LNCAP (cell line): ENCODE data around the gene TFAM.

Source experiments
- TF ChIP-seq, protein P1 (sequence below): fragments of 450-650 bp; IDR thresholded peaks from 2 replicates; pipeline ENCODE4 v1.5.1; 2017; ENCODE audit warnings: mild to moderate bottlenecking

Gene TFAM

DNA sequence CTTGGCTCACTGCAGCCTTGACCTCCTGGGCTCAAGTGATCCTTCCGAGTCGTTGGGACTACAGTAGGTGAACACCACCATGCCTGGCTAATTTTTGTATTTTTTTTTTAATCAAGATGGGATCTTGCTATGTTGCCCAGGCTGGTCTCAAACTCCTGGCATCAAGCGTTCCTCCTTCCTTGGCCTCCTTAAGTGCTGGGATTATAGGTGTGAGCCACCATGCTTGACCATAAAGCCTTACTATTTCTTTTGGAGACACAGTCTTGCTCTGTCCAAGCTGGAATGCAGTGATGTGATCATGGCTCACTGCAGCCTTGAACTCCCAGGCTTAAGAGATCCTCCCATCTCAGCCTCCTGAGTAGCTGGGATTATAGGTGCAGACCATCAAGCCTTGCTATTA lies 12.6 kb downstream of the TFAM start:
- TF ChIP-seq, protein P1, sequence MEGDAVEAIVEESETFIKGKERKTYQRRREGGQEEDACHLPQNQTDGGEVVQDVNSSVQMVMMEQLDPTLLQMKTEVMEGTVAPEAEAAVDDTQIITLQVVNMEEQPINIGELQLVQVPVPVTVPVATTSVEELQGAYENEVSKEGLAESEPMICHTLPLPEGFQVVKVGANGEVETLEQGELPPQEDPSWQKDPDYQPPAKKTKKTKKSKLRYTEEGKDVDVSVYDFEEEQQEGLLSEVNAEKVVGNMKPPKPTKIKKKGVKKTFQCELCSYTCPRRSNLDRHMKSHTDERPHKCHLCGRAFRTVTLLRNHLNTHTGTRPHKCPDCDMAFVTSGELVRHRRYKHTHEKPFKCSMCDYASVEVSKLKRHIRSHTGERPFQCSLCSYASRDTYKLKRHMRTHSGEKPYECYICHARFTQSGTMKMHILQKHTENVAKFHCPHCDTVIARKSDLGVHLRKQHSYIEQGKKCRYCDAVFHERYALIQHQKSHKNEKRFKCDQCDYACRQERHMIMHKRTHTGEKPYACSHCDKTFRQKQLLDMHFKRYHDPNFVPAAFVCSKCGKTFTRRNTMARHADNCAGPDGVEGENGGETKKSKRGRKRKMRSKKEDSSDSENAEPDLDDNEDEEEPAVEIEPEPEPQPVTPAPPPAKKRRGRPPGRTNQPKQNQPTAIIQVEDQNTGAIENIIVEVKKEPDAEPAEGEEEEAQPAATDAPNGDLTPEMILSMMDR: no peak

DNA sequence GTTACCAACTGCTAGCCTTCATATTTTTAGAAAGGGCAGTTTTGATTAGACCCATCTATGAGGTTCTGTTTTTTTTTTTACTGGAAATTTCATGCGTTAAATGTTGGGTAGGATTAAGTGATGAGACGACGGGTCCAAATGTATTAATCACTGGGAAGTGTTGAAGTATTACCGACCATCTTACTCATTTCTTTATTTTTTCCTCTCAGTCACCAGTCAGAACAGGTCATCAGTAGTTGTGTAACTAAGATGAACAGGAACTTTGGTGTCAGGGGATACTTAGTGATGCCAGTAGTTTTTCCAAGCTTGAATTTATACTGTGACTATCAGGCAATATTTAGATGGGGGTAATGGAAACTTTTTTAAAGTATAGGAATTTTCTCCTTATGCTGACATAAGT lies 14.2 kb downstream of the TFAM start:
- TF ChIP-seq, protein P1: no peak

DNA sequence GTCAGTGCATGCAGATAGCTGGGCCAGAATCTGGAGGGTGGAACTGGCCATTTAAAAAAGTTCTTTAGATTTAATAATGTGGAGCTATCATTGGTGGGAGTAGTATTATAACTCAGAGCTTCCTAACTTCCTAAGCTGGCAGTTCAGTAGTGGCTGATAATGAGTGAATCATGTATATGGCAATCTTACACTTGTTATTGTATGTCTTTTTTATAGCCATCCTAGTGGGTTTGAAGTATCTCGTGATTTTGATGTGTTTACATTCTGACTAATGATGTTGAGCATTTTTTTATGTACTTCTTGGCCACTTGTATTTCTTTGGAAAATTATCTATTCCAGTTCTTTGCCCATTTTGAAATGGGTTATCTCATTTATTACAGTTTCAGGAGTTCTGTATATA lies 15.4 kb downstream of the TFAM start:
- TF ChIP-seq, protein P1: no peak

DNA sequence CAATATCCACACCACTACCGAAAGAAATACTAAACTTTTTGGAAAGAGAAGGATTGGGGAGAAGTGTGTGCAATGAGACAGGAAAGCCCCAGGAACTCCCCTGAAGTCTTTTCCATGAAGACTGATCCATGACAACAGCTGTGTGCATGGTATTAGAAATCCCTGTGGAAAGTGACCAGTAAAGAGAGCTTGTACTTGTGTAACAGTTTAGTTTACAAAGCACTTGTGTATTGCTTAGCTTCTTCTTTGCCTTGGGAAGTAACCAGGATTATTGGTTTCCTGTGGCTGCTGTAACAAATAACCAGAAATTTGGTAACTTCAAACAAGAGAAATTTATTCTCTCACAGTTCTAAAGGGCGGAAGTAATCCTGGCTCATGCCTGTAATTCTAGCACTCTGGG lies 18.8 kb downstream of the TFAM start:
- TF ChIP-seq, protein P1: no peak

DNA sequence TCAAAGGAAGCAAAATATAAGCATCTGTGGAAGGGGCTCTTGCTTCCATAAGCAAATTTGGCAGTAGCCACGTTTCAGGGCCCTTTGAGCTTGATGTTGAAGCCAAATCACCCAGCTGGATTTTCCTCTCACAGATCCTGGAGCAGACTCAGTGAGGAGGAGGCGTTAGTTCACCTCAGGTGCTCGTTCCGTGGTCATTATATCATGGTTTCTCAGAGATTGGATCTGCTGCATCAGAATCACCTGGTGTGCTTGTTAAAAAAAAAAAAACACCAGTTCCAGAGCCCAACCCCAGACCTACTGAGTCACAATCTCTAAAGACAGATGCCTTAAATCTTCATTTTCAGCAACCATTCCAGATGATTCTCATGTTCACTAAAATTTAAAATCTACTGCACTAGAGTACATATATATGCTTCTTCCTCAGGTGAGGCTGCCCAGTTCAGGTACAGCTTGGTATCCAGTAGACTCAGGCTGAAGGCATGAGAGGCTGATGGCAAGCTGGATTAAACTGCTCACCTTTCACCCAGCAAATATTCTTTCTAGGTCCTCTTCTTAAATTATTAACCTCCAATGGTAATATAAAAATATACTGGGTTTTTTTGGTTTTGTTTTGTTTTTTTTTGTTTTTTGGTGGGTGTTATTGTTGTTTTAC lies 24.9 kb downstream of the TFAM start:
- TF ChIP-seq, protein P1: no peak

DNA sequence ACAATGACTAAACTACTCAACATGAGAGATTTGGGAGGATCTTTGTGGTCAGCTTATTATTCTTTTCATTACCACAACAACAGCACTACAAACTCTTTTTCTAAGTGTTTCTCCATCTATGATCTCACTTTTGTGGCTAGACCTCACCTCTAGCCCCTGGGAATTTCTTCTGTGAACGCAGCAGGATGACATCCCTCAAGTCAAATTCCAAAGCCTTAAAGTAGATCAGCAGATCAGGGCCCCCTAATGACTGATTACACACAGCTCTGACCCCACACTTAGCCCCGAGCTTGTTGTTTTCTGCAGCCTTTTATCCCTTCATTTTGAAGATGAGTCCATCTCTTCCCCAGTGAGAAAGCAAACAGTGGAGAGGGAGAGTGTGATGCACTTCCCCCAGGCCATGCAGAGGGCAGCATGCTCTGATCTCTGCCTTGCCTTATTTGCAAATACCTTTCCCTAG lies 27.3 kb downstream of the TFAM start:
- TF ChIP-seq, protein P1: no peak

DNA sequence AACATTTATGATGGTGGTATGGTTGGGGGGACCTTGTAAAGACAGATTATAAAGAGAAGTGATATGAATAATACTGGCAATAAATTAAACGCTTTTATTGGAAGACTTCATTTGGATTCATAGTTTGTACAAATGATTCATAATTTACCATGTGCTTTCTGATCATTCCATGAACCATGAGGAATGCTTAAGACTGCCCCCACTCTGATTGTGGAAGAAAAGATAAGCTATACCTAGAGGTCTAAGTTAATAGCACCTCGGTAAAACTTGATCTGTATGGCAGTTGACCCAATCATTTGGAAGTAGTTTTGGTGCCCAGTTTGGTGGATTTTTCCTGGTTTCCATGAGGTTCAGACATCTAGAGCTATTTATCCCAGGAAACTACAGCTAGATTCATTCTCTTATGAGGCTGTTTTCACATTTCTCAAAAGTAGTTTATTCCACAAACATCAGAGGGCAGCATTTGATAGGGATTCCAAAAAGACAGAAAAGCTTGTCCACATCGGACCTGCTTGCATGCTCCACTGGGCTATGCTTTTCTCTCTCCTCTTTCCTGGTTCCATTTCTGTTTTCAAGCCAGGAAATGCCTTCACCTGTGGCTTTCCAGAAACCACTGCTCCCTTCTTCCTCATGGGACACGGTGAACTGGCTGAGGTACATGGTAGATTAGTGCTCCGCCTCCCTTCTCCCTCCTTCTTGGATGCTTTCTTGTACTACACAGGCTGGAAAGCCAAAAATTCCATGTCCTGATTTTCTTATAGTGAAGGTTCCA lies 29.2 kb downstream of the TFAM start:
- TF ChIP-seq, protein P1: peak; percentile 51; the same call in 1 of the 2 replicates
